Peyer's patch (tissue), 4 donors: ENCODE data around the gene ADAMTSL2. TPM values are rescaled to one million over a fixed set of nuclear protein-coding genes. Genes with fewer than 3 reads are reported as not detected.

Experiments
- DNase-seq, 3 donors: peaks; one replicate each; pipeline ENCODE4 v3.0.0-alpha.2; 2017 to 2019
- H3K27ac ChIP-seq, 4 donors: fragments of 200-600 bp; sonication (generic); one replicate each; pipeline ENCODE4 v1.5.1; 2016 to 2019
- H3K27me3 ChIP-seq, 2 donors: fragments of 200-600 bp; sonication (generic); one replicate each; pipeline ENCODE4 v1.5.1; 2019
- H3K36me3 ChIP-seq, 3 donors: fragments of 200-600 bp; sonication (generic); one replicate each; pipeline ENCODE4 v1.5.1; 2016 to 2019
- H3K4me1 ChIP-seq, 4 donors: fragments of 200-600 bp; sonication (generic); one replicate each; pipeline ENCODE4 v1.5.1; 2016 to 2019
- H3K4me3 ChIP-seq, 4 donors: fragments of 200-600 bp; sonication (generic); 1 replicate in 3 of 4; 2 replicates in 1 of 4; pipeline ENCODE4 v1.5.1; 2016 to 2019; ENCODE audit warnings: mild to moderate bottlenecking in 1 of 4
- H3K9me3 ChIP-seq, 4 donors: fragments of 200-600 bp; sonication (generic); one replicate each; pipeline ENCODE4 v1.5.1; 2016 to 2019; ENCODE audit warnings: mild to moderate bottlenecking in 1 of 4
- POLR2A ChIP-seq, 2 donors: fragments of 450-650 bp; IDR thresholded peaks; one replicate each; pipeline ENCODE4 v1.5.1; 2017; ENCODE audit warnings: antibody characterized with exemption in 2 of 2, mild to moderate bottlenecking in 2 of 2, moderate library complexity in 2 of 2
- total RNA-seq, 4 donors: library from RNA; depleted of rRNA; stranded (reverse); fragments of >200 nt; gene quantifications; one replicate each; pipeline ENCODE4 v1.1.0, GENCODE V29; 2016
- TF ChIP-seq, protein P1 (sequence below), 6 experiments: fragments of 450-650 bp in 4 of 6; fragments of 200-600 bp in 2 of 6; sonication (generic) in 1 of 6; IDR thresholded peaks; one replicate each; pipeline ENCODE4 v1.5.1; 2017 to 2019; ENCODE audit warnings: antibody characterized with exemption in 6 of 6, mild to moderate bottlenecking in 3 of 6, moderate library complexity in 1 of 6

The ADAMTSL2 gene
- total RNA-seq, 4 donors from 2014 or later: 0.40 to 14.0 (median 1.8) TPM

DNA sequence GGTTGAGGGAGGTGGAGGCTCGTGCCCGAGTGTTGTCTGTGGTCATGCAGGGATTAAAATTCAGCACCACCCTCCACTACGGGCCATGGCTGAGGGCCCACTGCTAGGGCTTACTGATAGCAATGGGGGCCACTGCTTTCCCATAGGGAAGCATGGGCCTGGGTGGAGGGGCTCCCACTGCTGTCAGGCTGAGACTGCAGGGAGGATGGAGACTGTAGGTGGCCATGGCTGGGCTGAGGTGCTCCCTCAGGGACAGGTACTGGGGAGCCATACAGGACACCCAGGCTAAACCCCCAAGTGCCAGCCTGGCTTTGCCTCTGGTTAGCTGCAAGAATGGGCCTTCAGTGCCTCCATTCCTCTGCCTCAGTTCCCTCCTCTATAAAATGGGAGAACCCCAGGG is 48.6 kb downstream of the ADAMTSL2 start:
- no peak overlapping the region for H3K27ac ChIP-seq
- DNase-seq: no peak
- no peak overlapping the region for H3K4me3 ChIP-seq
- no peak for TF ChIP-seq POLR2A (IDR thresholded peaks at IDR 0.05)
- TF ChIP-seq, protein P1, sequence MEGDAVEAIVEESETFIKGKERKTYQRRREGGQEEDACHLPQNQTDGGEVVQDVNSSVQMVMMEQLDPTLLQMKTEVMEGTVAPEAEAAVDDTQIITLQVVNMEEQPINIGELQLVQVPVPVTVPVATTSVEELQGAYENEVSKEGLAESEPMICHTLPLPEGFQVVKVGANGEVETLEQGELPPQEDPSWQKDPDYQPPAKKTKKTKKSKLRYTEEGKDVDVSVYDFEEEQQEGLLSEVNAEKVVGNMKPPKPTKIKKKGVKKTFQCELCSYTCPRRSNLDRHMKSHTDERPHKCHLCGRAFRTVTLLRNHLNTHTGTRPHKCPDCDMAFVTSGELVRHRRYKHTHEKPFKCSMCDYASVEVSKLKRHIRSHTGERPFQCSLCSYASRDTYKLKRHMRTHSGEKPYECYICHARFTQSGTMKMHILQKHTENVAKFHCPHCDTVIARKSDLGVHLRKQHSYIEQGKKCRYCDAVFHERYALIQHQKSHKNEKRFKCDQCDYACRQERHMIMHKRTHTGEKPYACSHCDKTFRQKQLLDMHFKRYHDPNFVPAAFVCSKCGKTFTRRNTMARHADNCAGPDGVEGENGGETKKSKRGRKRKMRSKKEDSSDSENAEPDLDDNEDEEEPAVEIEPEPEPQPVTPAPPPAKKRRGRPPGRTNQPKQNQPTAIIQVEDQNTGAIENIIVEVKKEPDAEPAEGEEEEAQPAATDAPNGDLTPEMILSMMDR (IDR thresholded peaks at IDR 0.05): no peak
- peaks cover 0 to 21% (median 4%) of the 10 kb centered on the region in 4 donors for H3K4me1 ChIP-seq
- no peaks in the 10 kb centered on the region for H3K27me3 ChIP-seq
- no peaks in the 10 kb centered on the region for H3K36me3 ChIP-seq
- no peaks in the 10 kb centered on the region for H3K9me3 ChIP-seq

DNA sequence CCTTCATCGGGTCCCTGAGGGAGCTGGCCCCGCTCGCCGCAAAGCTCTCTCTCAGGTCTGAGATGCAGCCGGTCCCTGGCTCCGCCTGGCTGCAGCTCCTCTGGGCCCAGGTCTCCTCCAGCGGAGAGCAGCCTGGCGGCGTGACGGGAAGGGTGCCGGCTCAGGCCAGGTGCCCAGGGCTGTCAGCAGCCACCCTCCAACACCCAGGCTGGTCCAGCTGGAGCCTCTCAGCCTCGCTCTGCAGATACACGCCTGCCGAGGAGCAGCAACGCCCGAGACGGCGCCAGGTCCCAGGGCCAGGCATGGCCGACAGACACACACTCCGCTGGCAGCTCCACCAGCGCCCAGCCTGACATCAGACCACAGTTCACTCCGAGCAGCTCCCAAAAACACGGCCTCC is 49.1 kb downstream of the ADAMTSL2 start:
- DNase-seq: no peak
- Histone ChIP-seq H3K9me3 (no peaks in the 10 kb centered on the region), H3K36me3 (no peaks in the 10 kb centered on the region), H3K4me3 (no peak overlapping the region), H3K27me3 (no peaks in the 10 kb centered on the region), H3K4me1 (peaks cover 0 to 21% (median 4%) of the 10 kb centered on the region in 4 donors), H3K27ac (no peak overlapping the region)
- TF ChIP-seq, protein P1 (IDR thresholded peaks at IDR 0.05): no peak
- TF ChIP-seq POLR2A (IDR thresholded peaks at IDR 0.05): no peak

DNA sequence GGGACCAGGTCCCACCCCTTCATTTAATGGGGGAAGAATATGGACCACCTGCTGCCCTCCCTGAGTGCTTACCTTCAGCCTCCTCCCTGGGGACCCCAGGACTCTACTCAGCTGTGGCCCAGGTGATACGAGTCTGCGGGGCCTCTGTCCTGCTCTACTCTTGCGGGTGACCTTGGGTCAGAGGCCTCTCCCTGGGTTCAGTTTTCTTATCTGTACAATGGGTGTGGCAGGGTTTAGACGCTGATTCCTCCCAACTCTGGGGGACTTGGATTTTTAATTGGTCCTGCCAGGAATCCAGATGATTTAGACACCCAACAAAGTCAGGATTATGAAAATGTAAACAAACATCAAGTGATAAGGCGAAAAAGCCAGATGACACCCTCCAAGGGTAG is 49.7 kb downstream of the ADAMTSL2 start:
- H3K9me3 ChIP-seq: no peaks in the 10 kb centered on the region

DNA sequence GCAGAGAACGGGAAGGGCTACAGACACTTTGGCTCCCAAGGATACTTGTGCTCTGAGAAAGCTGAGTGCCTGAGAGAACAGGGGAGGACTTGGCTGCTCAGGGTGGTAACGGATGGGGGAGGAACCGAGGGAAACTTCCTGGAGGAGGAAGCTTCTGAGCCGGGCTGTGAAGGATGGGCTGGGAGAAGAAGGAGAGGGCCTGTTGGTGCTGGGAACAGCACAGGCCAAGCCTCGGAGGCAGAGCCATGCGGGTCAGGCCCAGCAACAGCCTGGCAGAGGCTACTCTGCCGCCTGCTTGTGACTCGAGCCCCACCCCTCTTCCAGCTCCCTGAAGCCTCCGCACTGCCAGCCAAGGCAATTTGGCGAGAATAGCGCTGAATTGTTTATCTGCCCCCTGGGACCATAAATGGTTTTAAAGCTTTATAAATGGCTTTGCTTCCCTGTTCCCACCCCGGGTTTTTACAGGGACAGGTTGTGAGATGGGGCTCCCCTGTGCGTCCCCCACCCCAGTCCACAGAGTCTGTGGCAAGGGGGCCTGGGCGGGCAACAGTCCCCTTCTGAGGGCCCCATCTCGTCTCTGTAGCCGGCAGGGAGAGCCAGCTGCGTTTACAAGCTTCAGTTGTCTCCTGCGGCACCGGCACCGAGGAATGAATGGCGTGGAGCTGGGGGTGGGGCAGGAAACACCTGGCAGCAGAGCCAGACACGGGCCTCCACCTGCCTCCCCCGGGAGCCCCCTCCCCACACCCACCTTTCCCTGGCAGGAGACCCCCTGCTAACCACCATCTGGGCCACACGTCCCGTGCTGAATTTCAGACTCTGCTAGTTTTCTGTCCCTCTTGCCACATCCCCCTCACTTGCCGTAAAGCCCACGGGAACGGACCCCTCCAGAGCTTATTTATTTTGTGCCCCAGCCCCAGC is 50.3 kb downstream of the ADAMTSL2 start:
- no peak for DNase-seq
- H3K4me1 ChIP-seq: peaks cover 0 to 21% (median 4%) of the 10 kb centered on the region in 4 donors
- H3K27me3 ChIP-seq: no peaks in the 10 kb centered on the region
- no peaks in the 10 kb centered on the region for H3K9me3 ChIP-seq
- TF ChIP-seq, protein P1 (IDR thresholded peaks at IDR 0.05): no peak
- no peak for TF ChIP-seq POLR2A (IDR thresholded peaks at IDR 0.05)
- no peak overlapping the region for H3K27ac ChIP-seq
- H3K36me3 ChIP-seq: no peaks in the 10 kb centered on the region
- H3K4me3 ChIP-seq: no peak overlapping the region

More for the DNA sequence above, 49.7 kb downstream of the ADAMTSL2 start:
- Histone ChIP-seq H3K4me1 (peaks cover 0 to 21% (median 4%) of the 10 kb centered on the region in 4 donors), H3K36me3 (no peaks in the 10 kb centered on the region), H3K4me3 (no peak overlapping the region), H3K27me3 (no peaks in the 10 kb centered on the region), H3K27ac (no peak overlapping the region)
- DNase-seq: no peak
- TF ChIP-seq POLR2A (IDR thresholded peaks at IDR 0.05): no peak
- TF ChIP-seq, protein P1 (IDR thresholded peaks at IDR 0.05): no peak

DNA sequence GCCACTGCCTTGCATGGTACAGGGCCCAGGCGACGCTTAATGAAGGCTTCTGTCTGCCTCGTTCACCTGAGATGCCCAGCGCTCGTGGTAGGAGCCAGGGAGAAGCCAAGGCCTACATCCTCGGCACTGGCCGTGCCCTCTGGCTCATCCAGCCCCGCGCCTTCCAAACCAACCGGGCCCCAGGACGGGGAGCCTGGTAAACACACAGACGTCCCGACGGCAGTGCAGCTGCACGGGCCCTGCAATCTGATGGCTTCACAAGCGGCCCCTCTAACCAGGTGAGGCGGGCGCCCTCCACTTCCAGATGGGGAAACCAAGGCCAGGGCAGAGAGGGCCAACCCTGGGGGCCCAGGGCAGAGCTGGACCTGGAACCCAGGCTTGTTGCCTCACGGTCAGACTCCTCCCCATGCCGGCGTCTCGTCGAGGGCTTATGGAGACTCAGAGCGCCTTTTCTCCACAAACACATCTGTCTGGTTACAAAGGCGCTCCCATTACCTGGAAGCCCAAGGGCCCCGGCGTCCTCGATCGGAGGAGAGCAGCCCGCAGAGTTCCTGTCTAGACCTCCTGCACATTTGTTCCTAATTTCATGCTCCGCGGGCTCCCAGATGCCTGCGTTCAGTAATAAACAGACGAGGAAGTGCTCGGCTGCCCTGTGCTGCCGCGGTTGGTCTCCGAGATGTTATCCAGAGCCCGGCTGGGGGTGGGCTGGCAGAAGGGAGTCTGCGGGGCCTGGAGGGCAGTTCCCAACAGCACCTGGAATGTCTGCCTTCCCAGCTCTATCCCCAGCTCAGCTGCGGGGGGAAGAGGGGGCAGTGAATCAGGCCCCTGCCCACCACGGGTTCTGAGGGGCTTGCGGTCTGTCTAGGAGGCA is 51.2 kb downstream of the ADAMTSL2 start:
- peak in 1 of 3 donors; percentile 19 for DNase-seq
- Histone ChIP-seq H3K36me3 (no peaks in the 10 kb centered on the region), H3K4me3 (no peak overlapping the region), H3K27me3 (no peaks in the 10 kb centered on the region), H3K27ac (no peak overlapping the region), H3K9me3 (no peaks in the 10 kb centered on the region), H3K4me1 (peaks cover 0 to 21% (median 4%) of the 10 kb centered on the region in 4 donors)
- TF ChIP-seq, protein P1 (IDR thresholded peaks at IDR 0.05): no peak
- TF ChIP-seq POLR2A (IDR thresholded peaks at IDR 0.05): no peak
